Mucosa of descending colon (tissue), 3 donors: ENCODE data around the gene EFNA1. TPM values are rescaled to one million over a fixed set of nuclear protein-coding genes. Genes with fewer than 3 reads are reported as not detected.

Experiments
- ATAC-seq: fragments of 200-7000 bp; cut with Tn5 transposase; one replicate; pipeline ENCODE4 v1.9.1; 2020; ENCODE audit warnings: mild to moderate bottlenecking, moderate library complexity
- DNase-seq, 3 donors: peaks; one replicate each; pipeline ENCODE4 v3.0.0-alpha.2; 2020
- H3K36me3 ChIP-seq: fragments of 200-600 bp; one replicate; pipeline ENCODE4 v1.8.0; 2021; ENCODE audit warnings: low read depth, mild to moderate bottlenecking
- H3K4me1 ChIP-seq: fragments of 200-600 bp; one replicate; pipeline ENCODE4 v1.8.0; 2021; ENCODE audit warnings: low read depth, mild to moderate bottlenecking
- H3K4me3 ChIP-seq: fragments of 200-600 bp; one replicate; pipeline ENCODE4 v1.8.0; 2021; ENCODE audit warnings: mild to moderate bottlenecking
- H3K9me3 ChIP-seq: fragments of 200-600 bp; one replicate; pipeline ENCODE4 v1.8.0; 2021; ENCODE audit warnings: mild to moderate bottlenecking
- intact Hi-C, 2 donors: fragments of 100-400 bp; cut with DNase I in 1 of 2; cut with micrococcal nuclease in 1 of 2; formaldehyde crosslinking; loops; one replicate each; pipeline versions ENCODE4 v1.11.0 to v1.11.1; 2022; cut with DNase I, micrococcal nuclease
- total RNA-seq, 3 donors: library from RNA; stranded (reverse); fragmentation: NEBNext Ultra II Directional in 2 of 3; extraction: Animal tissue kit (Norgen Biotek cat#: 25700) in 2 of 3; gene quantifications; one replicate each; pipeline versions ENCODE4 v1.2.1 to v1.2.4, GENCODE V29; 2021 to 2023
- TF ChIP-seq, protein P1 (sequence below): fragments of 200-600 bp; IDR thresholded peaks from one replicate; pipeline ENCODE4 v1.8.0; 2022; ENCODE audit warnings: antibody characterized with exemption, mild to moderate bottlenecking
- donor health status: DM: no; HTN: no; CAD: no; lungs with moderate emphysema.
- donor health status: DM: no; HTN: no; CAD: no.
- donor health status: DM: no; HTN: yes; CAD: no.

EFNA1 gene
- total RNA-seq, 3 donors from 2014 or later, result 46.3 to 198 (median 110) TPM

DNA sequence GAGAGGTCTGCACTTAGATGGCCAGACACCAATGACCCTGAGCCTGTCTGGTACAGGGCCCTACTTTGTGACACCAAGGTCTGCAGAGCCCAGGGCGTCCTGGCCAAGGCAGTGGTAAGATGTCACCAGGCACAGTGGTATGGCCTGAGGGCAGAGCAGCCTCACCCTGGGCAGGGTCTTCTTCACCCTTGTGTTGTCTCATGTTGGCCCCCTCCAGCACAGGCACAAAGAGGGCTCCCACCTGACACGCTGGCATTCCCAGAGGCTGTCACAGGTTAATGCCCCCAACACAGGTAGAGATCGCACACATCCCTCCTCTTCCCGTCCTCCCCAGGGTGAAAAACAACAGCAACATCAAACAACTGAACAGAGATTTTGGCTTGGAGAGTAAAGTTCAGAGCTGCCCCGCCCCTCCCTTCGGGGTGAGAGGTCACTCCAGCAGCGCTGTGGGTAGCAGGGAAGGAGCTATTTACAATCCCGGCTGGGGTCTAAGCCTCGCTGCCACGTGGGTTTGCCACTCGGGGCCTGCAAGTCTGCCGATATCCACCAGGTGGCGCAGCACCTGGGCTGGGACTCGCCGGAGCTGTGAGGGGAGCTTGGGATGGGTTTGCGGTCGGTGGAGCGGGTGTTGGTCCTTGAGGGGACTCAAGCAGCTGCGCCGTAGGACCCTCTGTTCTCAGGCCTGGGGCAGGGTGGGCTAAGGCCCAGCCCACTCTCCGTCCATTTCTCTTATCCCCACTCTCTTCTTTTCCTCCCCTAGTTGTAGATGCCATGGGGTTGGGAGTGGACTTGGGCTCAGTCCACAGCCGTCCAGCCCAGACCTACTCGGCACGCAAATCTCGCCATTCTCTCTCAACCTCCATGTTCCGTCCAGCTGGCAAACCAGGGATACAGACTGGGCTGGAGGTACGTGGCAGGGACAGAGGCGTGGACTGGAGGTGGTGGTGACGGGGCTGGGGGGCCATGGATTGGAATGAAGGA, 36.3 kb upstream of the EFNA1 start:
- ATAC-seq (peak; percentile 84), DNase-seq (peak; percentile 80 to 86 (median 86))
- H3K4me1 ChIP-seq, result peaks cover 9% of the 10 kb centered on the region
- H3K4me3 ChIP-seq, result no peak overlapping the region
- TF ChIP-seq, protein P1, sequence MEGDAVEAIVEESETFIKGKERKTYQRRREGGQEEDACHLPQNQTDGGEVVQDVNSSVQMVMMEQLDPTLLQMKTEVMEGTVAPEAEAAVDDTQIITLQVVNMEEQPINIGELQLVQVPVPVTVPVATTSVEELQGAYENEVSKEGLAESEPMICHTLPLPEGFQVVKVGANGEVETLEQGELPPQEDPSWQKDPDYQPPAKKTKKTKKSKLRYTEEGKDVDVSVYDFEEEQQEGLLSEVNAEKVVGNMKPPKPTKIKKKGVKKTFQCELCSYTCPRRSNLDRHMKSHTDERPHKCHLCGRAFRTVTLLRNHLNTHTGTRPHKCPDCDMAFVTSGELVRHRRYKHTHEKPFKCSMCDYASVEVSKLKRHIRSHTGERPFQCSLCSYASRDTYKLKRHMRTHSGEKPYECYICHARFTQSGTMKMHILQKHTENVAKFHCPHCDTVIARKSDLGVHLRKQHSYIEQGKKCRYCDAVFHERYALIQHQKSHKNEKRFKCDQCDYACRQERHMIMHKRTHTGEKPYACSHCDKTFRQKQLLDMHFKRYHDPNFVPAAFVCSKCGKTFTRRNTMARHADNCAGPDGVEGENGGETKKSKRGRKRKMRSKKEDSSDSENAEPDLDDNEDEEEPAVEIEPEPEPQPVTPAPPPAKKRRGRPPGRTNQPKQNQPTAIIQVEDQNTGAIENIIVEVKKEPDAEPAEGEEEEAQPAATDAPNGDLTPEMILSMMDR, result peak; percentile 96
- H3K36me3 ChIP-seq, result no peaks in the 10 kb centered on the region
- no peaks in the 10 kb centered on the region for H3K9me3 ChIP-seq
- intact Hi-C loops, result loop anchor here (2.0 to 5.0 kb wide), 2 partner anchors 76 to 77 kb away; no protein-coding TSS in a partner anchor

DNA sequence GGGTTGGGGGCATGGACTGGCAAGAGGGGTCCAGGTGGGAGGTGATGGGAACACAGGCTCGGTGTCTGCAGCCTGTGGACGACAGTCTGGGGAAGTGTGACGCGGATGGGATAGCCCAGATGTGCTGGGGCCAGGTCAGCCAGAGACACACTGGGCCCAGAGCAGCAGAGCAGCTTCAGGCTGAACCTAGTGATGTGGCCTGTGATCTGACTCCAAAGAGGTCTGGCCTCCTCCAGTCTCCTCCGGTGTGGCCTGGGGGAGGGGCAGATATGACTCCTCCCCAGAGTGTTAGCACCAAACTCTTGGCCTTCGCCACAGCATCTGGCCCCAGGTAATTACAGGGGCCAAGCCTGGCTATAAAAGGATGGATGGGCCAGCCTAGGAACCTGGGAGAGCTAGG, 35.5 kb upstream of the EFNA1 start:
- no peak for ATAC-seq
- intact Hi-C loops, result loop anchor here (2.0 to 5.0 kb wide), 2 partner anchors 75 to 77 kb away; no protein-coding TSS in a partner anchor

GRCh38 chr1:155092641-155093040, 35.0 kb upstream of the EFNA1 start:
- H3K9me3 ChIP-seq, result no peaks in the 10 kb centered on the region
- ATAC-seq, result no peak

More for the DNA sequence above, 35.5 kb upstream of the EFNA1 start:
- Histone ChIP-seq H3K4me1 (peaks cover 9% of the 10 kb centered on the region), H3K36me3 (no peaks in the 10 kb centered on the region), H3K4me3 (no peak overlapping the region), H3K9me3 (no peaks in the 10 kb centered on the region)
- TF ChIP-seq, protein P1, result no peak
- DNase-seq, result no peak

DNA sequence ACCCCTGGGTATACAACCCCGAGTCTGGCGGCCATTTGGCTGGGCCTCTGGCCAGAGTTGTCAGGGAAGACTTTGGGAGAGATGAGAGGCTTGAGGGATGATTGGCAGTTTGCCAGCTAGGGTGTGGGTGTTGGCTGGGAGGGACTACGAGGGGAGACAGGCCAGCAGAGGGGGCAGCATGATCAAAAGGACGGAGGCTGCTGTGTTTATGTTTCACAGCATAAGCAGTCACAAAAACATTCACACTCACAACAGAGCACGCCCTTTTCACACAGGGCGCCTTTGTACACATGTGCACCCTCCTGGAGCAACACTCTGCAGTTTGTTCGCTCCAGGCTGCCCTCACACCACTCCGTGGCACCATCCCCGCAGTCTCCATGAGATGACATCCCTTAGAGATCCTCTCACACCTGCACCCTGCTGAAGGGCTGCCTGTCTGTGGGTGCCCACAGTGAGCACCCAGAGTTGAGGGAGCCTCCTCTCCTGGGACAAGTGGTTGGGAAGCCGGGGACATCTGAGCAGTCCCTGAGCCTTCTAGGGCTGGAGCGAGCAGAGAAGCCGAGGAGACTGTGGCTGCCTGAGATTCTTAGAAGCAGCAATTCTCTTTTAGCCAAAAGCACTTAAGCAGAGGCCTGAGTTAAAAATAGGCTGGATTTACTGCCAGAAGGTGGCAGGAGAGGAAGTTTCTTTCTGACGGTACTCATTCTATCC, 33.6 kb upstream of the EFNA1 start:
- intact Hi-C loops, result loop anchor here (2.0 to 5.0 kb wide), 2 partner anchors 73 to 75 kb away; no protein-coding TSS in a partner anchor
- ATAC-seq (peak; percentile 65), DNase-seq (peak in 1 of 3 donors; percentile 58)
- H3K4me3 ChIP-seq, result no peak overlapping the region
- TF ChIP-seq, protein P1, result no peak
- peaks cover 9% of the 10 kb centered on the region for H3K4me1 ChIP-seq
- no peaks in the 10 kb centered on the region for H3K36me3 ChIP-seq
- H3K9me3 ChIP-seq, result no peaks in the 10 kb centered on the region

More at GRCh38 chr1:155092641-155093040, 35.0 kb upstream of the EFNA1 start:
- intact Hi-C loops, result loop anchor here (2.0 to 5.0 kb wide), 2 partner anchors 75 to 76 kb away; no protein-coding TSS in a partner anchor
- TF ChIP-seq, protein P1, result no peak
- Histone ChIP-seq H3K36me3 (no peaks in the 10 kb centered on the region), H3K4me3 (no peak overlapping the region), H3K4me1 (peaks cover 9% of the 10 kb centered on the region)
- DNase-seq, result no peak

DNA sequence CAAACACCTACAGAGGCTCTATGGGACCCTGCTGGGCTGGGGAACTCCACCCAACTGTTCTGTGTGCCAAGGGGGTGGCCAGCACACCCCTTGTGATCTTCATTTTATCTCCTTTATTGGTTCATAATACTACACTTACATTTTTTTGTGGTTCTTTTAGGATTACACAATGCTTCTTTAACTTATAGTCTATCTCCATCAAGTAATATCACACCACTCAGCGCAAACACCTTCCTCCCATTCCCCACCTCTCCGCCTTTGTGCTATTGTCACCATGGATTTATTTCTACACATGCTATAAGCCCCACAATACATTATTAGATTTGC, 33.1 kb upstream of the EFNA1 start:
- TF ChIP-seq, protein P1, result no peak
- DNase-seq (no peak), ATAC-seq (no peak)
- no peaks in the 10 kb centered on the region for H3K9me3 ChIP-seq
- no peaks in the 10 kb centered on the region for H3K36me3 ChIP-seq
- no peak overlapping the region for H3K4me3 ChIP-seq
- peaks cover 9% of the 10 kb centered on the region for H3K4me1 ChIP-seq
- intact Hi-C loops, result loop anchor here in 1 of 2 donors (5.0 kb wide), 1 partner anchor 73 kb away; no protein-coding TSS in a partner anchor
